ENCODE measurements around the gene HOXA6.

DNA sequence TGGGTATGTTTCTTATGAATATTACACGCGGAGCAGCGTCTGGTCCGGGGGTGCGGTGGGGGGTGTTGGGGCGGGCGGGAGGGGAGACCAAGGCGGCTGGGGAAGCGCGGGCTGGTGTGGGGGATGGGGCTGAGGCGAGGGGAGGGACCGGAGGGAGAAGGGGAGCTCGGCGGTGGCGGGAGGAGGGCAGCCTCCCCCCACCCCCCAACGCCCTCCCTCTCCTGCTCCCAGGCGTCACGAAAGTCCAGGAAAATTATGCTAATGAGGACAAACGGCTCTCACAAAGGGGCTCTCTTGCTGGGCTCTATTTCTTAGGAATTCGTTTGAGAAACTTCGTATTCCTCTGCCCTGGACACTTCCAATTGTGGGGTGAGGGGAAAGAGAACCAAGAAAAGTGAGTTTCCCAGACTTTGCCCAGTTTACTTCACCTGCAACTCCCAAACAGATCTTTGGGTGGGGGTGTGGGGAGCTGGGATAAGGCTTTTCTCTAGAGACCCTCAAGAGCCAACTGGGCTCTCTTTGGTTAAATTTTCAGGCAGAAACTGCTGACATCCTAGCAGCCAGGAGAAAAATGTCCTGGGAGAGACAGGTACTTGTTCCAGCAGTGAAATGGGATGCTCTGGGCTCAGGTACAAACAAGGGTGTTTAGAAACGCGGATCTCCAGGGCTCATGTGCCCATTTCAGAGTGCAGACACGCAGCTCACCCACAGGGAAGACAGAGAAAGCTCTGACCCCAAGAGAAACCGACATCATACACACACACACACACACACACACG, 33.4 kb downstream of the HOXA6 start:
- no peak for TF ChIP-seq POLR2A (IDR thresholded peaks at IDR 0.05)
- TF ChIP-seq, protein P1, sequence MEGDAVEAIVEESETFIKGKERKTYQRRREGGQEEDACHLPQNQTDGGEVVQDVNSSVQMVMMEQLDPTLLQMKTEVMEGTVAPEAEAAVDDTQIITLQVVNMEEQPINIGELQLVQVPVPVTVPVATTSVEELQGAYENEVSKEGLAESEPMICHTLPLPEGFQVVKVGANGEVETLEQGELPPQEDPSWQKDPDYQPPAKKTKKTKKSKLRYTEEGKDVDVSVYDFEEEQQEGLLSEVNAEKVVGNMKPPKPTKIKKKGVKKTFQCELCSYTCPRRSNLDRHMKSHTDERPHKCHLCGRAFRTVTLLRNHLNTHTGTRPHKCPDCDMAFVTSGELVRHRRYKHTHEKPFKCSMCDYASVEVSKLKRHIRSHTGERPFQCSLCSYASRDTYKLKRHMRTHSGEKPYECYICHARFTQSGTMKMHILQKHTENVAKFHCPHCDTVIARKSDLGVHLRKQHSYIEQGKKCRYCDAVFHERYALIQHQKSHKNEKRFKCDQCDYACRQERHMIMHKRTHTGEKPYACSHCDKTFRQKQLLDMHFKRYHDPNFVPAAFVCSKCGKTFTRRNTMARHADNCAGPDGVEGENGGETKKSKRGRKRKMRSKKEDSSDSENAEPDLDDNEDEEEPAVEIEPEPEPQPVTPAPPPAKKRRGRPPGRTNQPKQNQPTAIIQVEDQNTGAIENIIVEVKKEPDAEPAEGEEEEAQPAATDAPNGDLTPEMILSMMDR (IDR thresholded peaks at IDR 0.05): no peak
